Medulla oblongata (tissue), 1 donor: ENCODE results near the gene LRP2BP.
"Not testable (repeated sequence)": the region's sequence is repeated elsewhere in the genome, so short reads cannot be mapped to it uniquely, and the experiment has no call there.

Source experiments
- DNase-seq: peaks from one replicate; pipeline ENCODE4 v3.0.0-alpha.2; 2015; ENCODE audit errors: extremely low spot score

LRP2BP gene

DNA sequence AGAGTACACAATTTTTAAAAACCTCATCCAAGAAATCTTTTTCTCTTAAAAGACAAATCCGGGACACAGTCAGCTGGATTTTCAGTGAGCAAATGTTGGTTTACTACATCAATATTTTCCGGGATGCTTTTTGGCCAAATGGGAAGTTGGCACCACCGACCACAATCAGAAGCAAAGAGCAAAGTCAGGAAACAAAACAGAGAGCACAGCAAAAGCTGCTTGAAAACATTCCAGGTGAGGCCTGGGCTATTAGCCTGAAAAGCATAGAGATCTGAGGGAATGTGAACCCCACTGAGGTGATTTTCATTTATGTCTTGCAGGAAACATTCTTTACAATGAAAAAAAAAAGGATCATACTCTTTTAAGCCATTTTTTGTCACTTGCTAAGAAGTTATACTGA is 33.9 kb downstream of the LRP2BP start:
- no peak for DNase-seq

DNA sequence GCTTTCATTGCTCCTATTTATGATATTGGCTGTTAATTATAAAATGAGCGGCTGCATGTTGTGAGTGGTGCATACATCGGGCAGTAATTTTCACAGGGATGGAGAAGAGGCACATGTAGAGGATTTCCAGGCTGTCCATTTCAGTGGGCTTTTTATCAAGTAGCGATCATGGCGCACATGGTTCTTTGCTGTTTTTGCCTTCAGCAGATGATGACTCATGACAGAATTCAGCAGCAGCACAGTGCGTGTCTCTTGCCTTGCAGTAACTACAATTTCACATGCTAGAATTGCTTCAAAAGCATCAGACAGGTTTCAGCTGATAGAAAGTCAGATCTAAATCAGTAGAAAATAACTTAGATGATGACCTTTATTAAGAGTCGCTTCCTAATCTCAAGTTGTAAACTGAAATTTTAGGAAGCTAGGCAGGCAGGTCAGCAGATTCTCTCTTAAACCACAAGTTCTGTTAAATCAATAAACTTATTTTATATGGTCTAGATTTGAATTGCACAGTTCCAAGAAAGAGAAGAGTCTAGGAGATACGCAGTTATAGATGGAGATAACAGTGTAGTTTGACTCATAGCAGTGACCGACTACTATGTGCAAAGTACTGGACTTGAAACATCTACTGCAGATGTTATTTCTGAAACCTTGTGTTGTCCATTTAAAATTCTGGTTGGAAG is 35.8 kb downstream of the LRP2BP start:
- DNase-seq, result no peak

DNA sequence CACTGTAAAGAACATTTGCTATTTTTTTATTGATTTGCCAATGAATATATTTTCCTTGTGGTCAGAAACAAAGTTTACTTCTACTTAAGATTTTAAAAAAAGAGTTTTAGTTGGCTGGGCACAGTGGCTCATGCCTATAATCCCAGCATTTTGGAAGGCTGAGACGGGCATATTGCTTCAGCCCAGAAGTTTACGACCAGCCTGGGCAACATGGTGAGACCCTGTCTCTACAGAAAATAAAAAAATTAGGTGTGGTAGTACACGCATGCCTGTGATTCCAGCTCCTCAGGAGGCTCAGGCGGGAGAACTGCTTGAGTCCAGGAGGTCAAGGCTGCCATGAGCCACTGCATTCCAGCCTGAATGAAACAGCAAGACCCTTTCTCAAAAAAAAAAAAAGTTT is 36.8 kb downstream of the LRP2BP start:
- DNase-seq, result no peak

DNA sequence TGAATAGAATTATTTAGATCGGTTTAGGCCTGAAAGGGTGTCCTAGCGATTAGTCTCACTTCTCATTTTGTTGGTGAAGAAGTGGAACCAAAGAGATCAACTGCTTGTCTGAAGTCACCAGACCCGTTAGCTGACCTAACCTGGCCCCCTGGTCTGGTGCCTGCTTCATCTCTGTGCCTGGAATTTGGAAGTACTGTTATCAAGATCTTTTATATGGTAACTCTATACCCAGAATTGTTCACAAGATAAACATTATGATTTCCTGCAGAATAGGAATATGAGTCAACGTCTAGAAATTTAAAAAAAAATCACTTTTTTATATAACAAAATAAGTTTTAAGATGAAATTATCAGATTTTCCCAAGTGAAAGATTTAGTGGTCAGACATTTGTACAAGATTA is 37.2 kb downstream of the LRP2BP start:
- DNase-seq, result peak; percentile 27

DNA sequence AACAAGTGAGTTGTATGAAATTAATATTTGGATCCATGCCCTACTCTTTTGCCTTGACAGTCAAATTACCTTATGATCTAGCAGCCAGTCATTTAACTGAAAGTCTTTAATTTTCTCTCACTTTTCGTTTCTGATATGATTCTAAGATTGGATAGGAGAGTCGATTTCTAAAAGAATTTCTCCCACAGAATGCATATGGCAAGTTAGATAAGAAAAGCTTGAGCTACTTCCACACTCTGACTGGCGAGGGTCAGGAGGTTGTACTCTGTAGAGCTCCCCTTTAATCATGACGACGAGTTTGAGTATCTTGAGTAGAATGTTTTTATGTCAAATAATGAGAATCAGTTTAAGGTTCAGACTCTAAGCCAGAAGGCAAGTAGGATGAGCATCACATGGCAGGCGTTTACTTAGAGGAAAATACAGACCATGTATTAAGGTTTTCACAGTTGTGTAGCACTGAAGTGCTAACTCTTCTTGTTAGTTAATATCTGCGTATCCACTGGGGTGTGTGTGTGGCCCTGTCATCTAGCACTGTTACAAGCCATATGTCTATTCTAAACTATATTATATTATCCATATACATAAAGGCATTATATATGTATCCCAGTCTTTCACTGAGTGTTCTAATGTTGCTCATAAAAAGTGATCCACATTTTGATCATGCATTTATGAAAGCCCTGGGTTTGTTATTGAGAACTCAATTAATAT is 37.8 kb downstream of the LRP2BP start:
- no peak for DNase-seq

DNA sequence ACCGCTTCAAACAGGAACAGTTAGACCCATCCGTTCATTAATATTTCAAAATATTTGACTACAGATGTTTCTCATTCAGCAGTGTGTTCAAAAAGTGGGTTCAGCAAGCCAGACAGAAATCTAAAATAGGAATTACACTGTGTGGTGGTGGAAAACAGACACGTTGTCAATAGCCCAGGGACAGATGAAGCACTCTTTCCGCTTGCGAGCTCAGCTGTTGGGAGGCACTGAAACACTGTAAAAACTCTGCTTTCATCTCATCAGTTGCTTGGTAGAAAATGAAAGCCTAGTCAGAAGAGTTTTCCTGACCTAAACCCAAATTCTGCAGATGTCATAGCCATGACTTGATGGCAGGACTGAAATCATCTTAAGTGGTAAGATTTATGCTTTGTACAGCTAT is 38.5 kb downstream of the LRP2BP start:
- no peak for DNase-seq

DNA sequence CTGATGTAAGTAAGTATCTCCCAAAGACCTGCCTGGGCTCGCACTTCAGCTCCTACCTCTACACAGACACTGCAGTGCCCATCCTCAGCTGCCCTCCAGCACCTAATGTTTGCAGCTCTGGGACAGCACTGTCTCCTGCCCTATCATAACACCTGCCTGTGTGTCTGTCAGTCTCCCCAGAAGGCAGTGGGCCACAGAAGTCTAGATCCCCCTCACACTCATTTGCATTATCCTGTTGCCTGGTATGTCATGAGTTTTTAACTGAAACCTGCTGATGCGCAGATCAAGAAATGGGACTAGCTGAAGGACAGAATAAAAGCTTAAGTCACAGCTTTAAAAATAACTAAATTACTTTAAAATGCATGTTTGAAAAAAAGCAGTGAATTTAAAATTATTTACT is 43.0 kb downstream of the LRP2BP start:
- no peak for DNase-seq

DNA sequence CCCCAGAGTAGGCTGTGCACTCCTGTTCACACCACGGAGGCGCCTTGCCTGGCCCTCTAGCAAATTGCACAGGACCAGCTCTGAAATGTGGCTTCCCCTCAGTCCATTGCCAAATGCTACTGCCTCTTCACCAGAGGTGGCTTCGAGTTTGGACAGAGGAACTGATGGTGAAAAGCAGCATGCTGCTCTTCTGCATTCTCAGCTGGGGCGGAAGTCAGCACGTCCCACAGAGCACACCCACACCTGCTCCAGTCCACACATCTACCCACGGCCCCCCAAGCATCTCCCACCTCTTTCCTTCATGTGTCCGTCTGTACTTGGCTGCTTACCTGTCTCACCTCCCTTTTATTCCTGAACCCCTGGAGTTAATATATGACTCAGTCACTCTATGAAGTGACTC is 43.5 kb downstream of the LRP2BP start:
- DNase-seq, result no peak

DNA sequence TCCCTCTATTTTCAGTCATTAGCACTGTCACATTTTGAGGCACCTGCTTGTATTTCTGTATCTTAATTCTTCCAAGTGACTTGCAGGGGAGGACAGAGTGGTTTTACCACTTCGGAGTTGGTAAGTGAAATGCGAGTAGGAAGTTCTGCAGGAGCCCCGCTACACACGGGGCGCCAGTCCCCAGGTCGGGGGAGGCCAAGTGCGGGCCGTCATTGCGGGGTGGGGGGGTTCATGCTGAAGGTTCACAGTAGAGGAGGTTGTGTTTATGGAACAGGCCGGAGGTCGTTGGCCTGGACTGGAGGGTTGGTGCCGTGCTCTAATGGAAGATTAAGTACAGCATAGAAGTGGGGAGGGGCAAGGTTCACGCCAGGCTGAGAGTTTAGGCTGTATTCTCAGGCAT is 44.0 kb downstream of the LRP2BP start:
- DNase-seq, result no peak

DNA sequence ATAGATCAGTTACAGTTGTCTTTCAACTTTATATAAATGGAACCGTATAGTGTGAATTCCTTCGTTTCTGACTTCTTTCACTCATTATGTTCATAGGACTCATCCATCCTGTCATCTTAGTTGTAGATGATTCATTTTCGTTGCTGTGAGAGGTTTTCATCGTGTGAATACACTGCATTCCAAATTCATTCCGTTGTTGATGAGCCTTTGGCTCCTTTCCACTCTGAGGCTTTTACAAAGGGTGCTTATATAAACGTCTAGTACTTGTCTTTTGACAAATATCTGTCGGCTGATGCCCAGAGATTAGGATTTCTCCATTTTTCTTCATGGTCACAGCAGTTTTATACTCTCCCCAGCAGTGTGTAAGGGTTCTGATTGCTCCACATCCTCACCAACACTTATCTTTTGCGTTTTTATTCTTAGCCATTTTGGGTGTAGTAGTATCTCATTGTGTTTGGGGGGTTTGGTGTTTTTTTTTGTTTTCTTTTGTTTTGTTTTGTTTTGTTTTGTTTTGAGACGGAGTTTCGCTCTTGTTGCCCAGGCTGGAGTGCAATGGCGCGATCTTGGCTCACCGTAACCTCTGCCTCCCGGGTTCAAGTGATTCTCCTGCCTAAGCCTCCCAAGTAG is 48.6 kb downstream of the LRP2BP start:
- DNase-seq, result no peak

DNA sequence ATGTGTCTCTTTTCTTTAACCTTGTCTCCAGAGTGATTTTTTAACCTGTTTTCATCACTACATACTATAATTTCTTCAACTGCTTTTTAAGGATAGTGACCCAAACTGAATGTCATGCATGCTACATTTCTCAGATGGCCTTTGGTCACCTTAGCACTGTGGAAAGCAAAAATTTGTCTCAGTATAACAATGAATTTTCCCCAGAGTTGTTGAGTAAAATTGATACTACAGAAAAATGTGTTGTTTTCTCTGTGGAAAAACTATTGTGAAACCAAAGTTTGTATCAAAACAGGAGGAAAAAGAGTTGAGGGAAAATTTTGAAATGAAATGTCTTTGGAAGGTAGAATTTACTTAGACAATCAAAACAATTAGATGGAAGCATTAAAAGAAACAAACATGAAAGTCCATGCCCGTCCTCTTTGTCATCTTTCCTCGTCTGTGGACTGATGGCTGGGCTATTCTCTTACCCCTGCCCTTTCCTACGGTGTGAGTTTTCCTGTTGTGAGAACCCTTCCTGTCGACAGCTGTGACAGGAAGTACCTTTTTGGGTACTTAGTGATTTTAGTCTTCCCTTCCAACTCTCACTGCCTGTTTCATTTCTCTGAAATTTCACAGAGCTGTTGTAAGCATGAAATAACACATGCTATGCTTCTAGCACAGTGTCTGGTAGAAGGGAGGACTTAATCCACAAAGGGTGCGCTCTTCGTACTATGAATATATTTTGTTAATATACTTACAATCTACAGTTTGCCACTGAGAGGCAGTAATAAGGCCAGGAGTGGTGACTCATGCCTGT is 50.8 kb downstream of the LRP2BP start:
- DNase-seq, result no peak

DNA sequence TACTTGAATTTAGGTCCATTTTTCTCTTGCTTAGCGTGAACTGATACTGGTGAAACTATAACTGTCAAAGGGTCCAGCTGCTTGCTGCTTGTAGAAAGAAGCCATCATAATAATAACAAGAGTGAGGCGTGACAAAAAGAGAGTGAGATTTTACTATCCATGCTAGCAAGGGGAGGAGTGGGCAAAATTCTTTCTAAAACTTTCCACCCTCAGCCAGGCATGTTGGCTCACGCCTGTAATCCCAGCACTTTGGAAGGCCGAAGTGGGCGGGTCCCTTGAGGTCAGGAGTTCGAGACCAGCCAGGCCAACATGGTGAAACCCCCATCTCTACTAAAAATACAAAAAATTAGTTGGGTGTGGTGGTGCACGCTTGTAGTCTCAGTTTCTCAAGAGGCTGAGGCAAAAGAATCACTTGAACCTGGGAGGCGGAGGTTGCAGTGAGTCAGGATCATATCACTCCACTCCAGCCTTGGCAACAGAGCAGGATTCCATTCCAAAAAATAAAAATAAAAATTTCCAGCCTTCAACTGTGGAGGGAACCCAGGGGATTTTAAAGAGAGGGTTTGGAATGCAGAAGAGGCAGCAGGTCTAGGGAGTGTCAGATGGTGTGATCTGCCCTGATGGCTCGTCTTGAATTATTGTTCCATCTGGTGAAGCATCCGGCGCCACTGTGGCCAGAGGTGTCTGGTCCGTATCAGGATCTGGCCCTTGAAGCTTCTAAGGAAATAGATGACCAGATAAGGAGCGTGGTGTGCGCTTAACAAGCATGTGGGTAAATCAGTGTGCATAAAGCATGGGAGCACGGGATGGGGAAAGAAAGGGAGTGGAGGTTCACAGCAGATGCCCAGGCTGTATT is 51.8 kb downstream of the LRP2BP start:
- no peak for DNase-seq

DNA sequence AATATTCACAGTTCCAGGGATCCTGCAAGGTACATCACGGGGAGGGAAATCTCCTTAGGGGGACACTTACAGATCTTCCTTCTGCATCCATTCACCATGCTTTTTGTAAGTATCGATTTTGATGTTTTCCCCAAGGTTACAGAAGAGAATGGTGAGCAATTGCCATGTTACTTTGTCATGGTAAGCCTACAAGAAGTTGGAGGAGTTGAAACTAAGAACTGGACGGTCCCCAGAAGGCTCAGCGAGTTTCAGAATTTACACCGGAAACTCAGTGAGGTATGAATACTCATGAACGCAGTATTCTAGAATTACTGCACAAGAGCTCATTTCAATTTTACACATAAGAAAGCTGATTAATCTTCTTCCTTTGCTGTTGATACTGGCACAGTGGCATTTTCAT is 53.9 kb downstream of the LRP2BP start:
- no peak for DNase-seq

DNA sequence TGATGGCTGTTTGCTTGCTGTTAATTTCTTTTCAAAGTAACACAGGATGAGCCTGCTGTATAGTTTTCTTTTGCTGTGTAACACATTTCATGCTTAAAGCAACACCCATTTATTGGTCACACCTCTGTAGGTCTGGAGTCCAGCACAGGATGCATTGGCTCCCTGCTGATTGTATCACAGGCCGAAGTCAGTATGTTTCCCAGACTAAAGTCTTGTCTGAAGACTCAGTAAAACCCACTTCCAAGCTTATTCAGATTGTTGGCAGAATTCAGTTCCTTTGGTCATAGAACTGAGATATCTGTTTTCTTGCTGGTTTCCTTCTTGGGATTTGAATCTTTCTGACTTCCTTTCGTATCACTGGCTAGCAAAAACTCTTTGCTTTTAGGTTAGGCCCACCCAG is 54.3 kb downstream of the LRP2BP start:
- DNase-seq, result no peak

DNA sequence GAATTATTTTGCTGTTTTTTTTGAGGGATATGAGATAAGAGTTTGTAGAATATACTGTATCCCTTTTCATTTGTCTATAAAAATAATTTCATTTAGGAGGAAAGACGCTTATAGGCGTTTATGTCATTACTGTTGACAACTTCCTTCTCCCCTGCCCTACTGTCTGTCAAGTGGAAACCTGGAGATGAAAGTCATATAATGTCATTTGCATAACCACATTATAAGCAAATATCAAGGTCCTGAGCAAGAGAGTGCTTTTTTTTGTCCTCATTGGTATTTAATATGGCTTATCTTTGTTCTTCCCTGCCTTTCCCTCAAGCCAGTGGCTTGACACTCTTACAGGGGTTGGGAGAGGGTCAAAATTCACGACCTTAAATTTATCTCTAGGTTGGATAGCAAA is 55.8 kb downstream of the LRP2BP start:
- no peak for DNase-seq

DNA sequence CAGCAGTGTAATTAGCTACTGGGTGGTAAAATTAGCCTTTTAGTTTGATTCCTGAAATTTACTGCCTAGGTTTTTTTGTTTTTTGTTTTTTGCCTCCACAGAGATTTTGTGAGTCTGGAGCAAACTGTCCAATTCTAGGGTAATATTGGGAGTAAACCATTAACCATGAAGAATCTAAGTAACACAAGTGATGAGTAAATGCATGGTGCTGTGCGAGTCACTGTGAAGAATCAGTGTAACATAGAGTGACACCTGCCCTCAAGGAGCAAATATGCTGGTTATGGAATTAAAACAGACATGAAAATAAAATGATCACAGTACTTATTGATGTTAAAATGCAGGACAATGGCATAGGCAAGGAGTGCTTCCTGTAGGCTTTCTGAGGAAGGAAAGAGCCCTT is 60.1 kb downstream of the LRP2BP start:
- DNase-seq, result no peak

DNA sequence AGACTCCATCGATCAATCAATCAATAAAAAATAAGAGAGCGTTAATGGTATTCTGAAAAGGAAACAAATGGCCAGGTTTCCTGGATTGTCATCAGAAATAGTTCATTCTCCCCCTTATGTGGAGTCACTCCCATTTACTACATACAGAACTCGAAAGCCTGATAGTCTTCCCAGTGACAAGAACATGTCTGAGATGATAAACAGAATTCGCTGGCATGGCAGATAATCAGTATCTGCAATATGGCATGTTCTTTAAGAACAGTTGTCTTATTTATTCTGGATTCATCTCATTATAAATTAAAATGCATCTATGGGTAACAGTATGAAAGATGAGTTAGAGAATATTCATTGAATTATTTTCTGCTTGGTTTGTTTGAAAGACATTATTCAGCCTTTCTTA is 61.4 kb downstream of the LRP2BP start:
- DNase-seq, result no peak

DNA sequence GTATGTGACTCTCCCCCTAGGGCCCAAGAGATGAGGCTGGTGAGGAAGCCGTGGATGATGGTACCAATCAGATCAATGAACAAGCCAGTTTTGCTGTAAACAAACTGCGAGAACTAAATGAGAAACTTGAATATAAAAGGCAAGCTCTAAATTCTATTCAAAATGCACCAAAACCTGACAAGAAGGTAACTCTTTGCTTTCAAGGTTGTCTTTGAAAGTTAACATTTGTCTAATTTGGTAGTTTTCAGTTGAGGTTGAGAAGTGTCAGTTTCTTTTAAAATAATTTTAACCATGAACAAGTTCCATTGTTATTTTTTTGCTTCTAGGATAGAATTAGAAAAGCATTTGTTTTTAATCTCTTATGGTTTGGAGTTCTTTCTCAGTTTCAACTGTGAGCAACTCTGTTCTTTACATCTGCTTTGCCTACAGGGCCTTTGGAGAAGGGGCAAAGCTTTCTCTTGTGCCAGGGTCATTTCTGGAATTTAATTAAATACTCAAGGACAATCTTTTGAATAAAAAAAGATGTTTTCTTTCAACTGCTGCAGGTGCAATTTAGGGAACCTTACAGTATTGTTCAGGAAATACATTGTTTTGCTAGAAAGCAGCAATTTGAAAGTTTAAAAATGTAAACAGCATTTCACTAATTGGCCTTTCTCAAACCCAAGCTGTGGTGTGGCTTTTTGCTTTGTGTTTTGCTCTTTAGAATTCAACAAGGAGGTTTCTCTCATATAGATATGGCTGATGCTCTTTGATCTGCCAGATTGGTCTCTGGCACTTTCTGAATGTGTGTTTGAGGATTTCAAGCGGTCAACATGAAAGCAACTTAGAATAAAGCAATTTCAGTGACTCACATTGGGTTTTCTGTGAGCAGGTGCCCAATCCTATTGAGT is 62.9 kb downstream of the LRP2BP start:
- no peak for DNase-seq

DNA sequence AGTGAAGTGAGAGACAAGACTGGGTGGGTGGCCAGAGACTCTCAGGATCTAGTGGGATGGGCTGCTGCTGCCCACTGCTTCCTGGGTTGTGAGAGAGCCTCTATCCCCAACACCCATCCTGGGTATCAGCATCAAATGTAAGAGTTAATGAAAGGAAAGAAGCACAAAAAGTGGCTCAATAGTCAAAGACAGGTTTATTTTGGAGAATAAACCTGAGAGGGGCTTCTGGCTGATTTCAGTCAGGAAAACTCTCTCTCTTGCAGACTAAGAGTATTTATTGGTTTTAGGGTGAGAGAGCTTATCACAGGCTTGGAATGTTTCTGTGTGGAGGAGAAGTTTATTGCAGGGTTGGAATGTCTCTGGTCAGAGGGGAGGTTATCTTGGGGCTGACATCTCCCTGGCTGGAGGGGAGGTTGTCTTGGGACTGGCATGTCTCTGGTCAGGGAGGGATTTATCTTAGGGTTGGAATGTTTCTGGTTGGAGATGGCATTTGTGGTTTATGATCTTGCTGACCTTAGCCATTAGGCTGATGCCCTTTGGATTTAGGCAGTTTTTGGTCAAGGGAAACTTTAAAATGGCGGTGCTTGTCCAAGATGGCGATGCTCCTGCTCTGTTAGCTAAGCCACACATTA is 65.7 kb downstream of the LRP2BP start:
- DNase-seq, result not testable (repeated sequence)

DNA sequence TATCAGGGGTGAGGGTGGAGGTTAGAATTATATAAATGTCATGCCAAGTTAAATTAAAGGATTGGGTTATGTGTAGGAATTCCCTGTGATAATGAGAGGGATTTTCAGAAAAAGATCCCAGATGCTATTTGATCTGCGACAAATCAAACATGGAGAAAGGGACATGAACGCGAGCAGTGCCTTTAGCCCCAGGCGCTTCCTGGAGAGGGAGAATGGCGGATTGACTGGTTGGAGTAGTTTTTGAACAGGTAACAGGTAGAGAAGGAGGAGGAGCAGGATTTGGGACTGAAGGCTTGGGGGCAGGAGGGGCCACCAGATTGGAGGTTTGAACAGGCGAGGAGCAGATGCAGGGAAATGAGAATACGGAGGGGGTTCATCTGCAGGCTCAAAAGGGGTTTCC is 67.1 kb downstream of the LRP2BP start:
- no peak for DNase-seq
